Panc1 (cell line): ENCODE measurements around the gene APRT.

ENCODE experiments used
- CTCF ChIP-seq: fragments of 450-650 bp; IDR thresholded peaks from 2 replicates; pipeline ENCODE4 v1.5.1; 2017; ENCODE audit warnings: mild to moderate bottlenecking
- POLR2AphosphoS5 ChIP-seq: IDR thresholded peaks from 2 replicates; pipeline ENCODE4 v1.6.1; 2012; ENCODE audit warnings: mild to moderate bottlenecking, low read depth, low read length, moderate library complexity
- REST ChIP-seq, 2 experiments: IDR thresholded peaks; 2 replicates each; pipeline ENCODE4 v1.6.1; 2011 to 2012; ENCODE audit warnings: low read depth in 2 of 2, control low read depth in 1 of 2, low read length in 1 of 2, mild to moderate bottlenecking in 1 of 2, moderate library complexity in 1 of 2; ENCODE audit not compliant: insufficient read depth in 1 of 2
- SIN3A ChIP-seq: IDR thresholded peaks from 2 replicates; pipeline ENCODE4 v1.6.1; 2012; ENCODE audit warnings: low read depth, mild to moderate bottlenecking, low read length, moderate library complexity, borderline replicate concordance; ENCODE audit not compliant: insufficient read depth

DNA sequence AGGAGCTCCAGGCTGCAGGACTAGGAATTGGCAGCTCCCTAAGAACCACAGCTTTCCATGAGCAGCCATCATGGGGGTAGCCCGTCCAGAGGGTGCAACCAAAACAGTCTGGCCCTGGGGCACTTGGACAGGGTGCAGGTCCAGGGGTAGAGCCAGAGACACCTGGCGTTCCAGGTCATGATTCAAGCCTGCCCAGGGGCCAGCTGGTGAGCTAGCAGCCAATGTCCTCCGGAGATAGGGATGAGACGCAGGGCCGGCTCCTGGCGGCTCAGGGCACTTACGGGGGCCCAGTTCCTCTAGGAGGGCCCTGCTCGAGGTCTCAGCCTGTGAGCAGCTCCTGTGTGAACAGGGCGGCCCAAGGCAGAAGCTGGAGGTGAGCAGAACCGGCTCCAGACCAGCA, 48.8 kb downstream of the APRT start:
- no peak for TF ChIP-seq CTCF
- TF ChIP-seq POLR2AphosphoS5: no peak
- no peak for TF ChIP-seq SIN3A
- no peak for TF ChIP-seq REST (IDR thresholded peaks at IDR 0.05; ENCODE audit: insufficient read depth in 1 of 2, low read depth in 2 of 2, low read length in 1 of 2)
